Right cardiac atrium (tissue), 5 donors: ENCODE data around the gene U2AF2. TPM values are rescaled to one million over a fixed set of nuclear protein-coding genes. Genes with fewer than 3 reads are reported as not detected.

Source experiments
- ATAC-seq, 2 donors: fragments of 200-7000 bp; cut with Tn5 transposase; one replicate each; pipeline versions ENCODE4 v1.8.0 to v1.9.1; 2020; ENCODE audit warnings: moderate library complexity in 2 of 2, mild to moderate bottlenecking in 1 of 2
- DNase-seq, 3 donors: peaks; one replicate each; pipeline ENCODE4 v3.0.0-alpha.2; 2020
- H3K27ac ChIP-seq: one replicate; pipeline ENCODE4 v1.5.1; 2013; ENCODE audit warnings: mild to moderate bottlenecking, low read length, control low read depth, moderate library complexity
- H3K27me3 ChIP-seq: one replicate; pipeline ENCODE4 v1.6.1; 2013; ENCODE audit not compliant: control insufficient read depth, insufficient read depth
- H3K4me1 ChIP-seq: one replicate; pipeline ENCODE4 v1.6.1; 2013; ENCODE audit warnings: low read length; ENCODE audit not compliant: control insufficient read depth, insufficient read depth
- H3K4me3 ChIP-seq: one replicate; pipeline ENCODE4 v1.5.1; 2013; ENCODE audit warnings: low read length, control low read depth
- H3K9me3 ChIP-seq: one replicate; pipeline ENCODE4 v1.6.1; 2013; ENCODE audit warnings: low read length; ENCODE audit not compliant: control insufficient read depth
- WGBS: extraction: QIAGEN DNeasy Blood & Tissue Kit; methylation state at CpG from one replicate; pipeline ENCODE4 v1.1.7; 2013; 5-methylcytosine and 5-hydroxymethylcytosine counted together
- intact Hi-C, 4 donors: fragments of 100-400 bp; cut with DNase I; formaldehyde crosslinking; loops; one replicate each; pipeline versions ENCODE4 v1.11.0 to v1.14.0; 2022 to 2023
- polyA plus RNA-seq: library from polyadenylated mRNA; stranded (reverse); fragments of 200-250 nt; gene quantifications from one replicate; pipeline ENCODE4 v1.2.3, GENCODE V29; 2013
- total RNA-seq, 4 donors: library from RNA; stranded (reverse); fragmentation: NEBNext Ultra II Directional; extraction: Animal tissue kit (Norgen Biotek cat#: 25700); gene quantifications; one replicate each; pipeline ENCODE4 v1.2.1, GENCODE V29; 2021
- donor health status: healthy with polysubstance abuse.
- donor health status: DM: no; HTN: yes; CAD: no.
- donor health status: DM: no; HTN: no; CAD: no.
- donor health status: DM: no; HTN: yes; CAD: no; lungs with severe emphysema.
- donor health status: DM: yes; HTN: yes; CAD: no.

Gene U2AF2
- total and polyA plus RNA-seq, 5 donors = 76.0 to 101 (median 89.8) TPM

DNA sequence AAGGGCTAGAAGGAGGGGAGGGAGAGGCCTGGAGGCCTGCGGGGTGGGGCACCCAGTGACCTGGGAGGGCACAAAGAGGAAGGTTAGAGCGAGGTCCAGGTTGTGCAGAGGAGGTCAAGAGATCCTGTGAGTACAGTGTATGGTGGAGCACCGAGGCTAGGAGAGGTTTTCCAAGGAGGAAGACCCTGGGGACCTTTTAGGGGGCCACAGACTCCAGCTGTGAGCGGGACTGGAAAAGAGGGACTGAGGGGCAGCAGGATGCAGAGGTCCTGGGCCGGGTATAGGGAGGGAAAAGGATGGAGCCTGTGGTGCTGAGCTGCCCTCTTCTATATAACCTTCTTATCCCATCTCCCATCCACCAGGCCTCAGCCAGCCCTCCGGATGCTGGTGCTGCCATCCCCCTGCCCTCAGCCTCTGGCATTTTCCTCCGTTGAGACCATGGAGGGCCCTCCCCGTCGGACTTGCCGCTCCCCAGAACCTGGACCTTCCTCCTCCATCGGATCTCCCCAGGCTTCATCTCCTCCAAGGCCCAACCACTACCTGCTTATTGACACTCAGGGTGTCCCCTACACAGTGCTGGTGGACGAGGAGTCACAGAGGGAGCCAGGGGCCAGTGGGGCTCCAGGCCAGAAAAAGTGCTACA is 10.5 kb upstream of the U2AF2 start:
- no peaks in the 10 kb centered on the region for H3K27me3 ChIP-seq
- no peaks in the 10 kb centered on the region for H3K9me3 ChIP-seq
- peak overlapping the region; percentile 85 for H3K4me3 ChIP-seq
- H3K27ac ChIP-seq = no peak overlapping the region
- intact Hi-C loops = no loop called here
- DNase-seq (peak in 1 of 3 donors; percentile 61), ATAC-seq (no peak)
- WGBS = 46% methylated on average over 12 of the region's 12 CpGs
- peaks cover 6% of the 10 kb centered on the region for H3K4me1 ChIP-seq

DNA sequence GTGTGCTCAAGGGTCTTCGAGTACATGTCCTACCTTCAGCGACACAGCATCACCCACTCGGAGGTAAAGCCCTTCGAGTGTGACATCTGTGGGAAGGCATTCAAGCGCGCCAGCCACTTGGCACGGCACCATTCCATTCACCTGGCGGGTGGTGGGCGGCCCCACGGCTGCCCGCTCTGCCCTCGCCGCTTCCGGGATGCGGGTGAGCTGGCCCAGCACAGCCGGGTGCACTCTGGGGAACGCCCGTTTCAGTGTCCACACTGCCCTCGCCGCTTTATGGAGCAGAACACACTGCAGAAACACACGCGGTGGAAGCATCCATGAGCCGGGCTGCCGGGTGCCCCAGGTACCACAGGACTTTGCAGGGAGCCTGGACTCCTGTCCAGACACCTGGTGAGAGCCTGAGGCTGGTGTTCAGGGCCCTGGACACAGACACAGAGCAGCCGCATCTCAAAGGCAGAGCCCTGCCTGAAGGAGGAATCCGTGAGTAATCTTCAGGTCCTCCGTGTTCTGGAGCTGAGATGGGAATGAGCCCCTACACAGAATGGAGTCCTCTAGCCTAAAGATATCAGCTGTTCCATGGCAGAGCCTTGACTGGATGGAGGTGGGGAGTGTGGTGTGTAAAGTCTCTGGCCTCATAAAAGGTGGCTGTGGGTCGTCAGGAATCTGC is 9.9 kb upstream of the U2AF2 start:
- 89% methylated on average over 28 of the region's 28 CpGs for WGBS
- no peak overlapping the region for H3K4me3 ChIP-seq
- intact Hi-C loops = no loop called here

DNA sequence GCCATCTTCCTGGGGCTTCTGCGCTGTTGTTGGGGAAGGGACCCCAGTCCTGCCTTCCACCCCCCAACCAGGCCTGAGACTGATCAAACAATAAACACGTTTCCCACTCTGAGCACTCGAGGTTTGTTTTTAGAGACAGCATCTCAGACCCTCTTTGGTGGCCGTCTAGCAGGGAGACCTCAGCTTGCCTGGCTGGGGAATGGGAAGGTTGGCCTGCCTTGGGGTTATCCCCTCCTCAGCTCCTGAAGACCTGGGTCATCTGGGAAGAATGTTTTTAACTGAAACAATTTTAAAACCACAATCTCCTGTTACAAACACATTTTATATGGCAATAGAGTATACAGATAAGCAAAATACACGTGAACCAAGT is 9.3 kb upstream of the U2AF2 start:
- no peak for ATAC-seq

More for the DNA sequence above, 9.9 kb upstream of the U2AF2 start:
- ATAC-seq (no peak), DNase-seq (no peak)
- peaks cover 3% of the 10 kb centered on the region for H3K4me1 ChIP-seq
- H3K27me3 ChIP-seq = no peaks in the 10 kb centered on the region
- no peak overlapping the region for H3K27ac ChIP-seq
- no peaks in the 10 kb centered on the region for H3K9me3 ChIP-seq

DNA sequence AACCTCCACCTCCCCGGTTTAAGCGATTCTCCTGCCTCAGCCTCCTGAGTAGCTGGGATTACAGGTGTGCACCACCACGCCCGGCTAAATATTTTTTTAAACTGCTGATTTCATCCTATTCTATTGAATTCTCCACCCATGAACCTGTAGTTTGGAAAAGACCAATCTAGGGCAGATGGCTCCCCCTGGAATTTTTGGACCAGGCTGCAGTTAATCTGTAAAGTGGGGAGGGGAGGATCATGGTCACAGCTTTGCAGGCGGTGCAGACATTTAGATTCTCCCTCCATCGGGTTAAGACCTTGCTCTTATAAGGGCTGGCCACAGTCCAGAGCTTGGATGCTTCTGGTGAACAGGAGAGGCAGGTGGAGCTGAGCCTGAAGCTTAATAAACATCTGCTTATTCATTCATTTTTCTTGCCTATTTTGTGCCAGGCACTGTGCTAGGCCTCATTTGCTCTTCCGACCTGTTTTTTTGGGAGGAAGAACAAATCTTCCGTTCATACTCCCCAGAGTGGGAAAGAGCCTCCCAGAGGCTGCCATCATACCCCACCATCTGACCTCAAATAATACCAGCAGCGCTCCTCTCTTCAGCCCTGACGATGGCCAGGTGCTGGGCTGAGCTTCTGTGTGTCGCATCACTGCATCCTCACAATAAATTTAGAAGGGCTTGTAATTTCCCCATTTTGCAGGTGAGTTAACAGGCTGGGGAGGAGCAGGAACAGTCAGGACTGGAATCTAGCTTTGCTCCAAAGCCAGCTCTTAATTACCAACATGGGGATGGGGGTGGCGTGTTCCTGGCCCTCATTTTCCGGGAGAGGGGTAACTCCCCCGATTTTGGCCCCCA is 7.7 kb upstream of the U2AF2 start:
- Histone ChIP-seq H3K4me3 (peak overlapping the region; percentile 65), H3K4me1 (no peaks in the 10 kb centered on the region), H3K27ac (peak overlapping the region; percentile 39), H3K9me3 (no peaks in the 10 kb centered on the region), H3K27me3 (no peaks in the 10 kb centered on the region)
- ATAC-seq (no peak), DNase-seq (no peak)
- WGBS = 41% methylated on average over 14 of the region's 14 CpGs
- intact Hi-C loops = no loop called here

More for the DNA sequence above, 9.3 kb upstream of the U2AF2 start:
- no peak overlapping the region for H3K4me3 ChIP-seq
- no peak overlapping the region for H3K27ac ChIP-seq
- DNase-seq = peak in 1 of 3 donors; percentile 7
- intact Hi-C loops = no loop called here
- H3K4me1 ChIP-seq = no peaks in the 10 kb centered on the region
- H3K9me3 ChIP-seq = no peaks in the 10 kb centered on the region
- WGBS = 71% methylated on average over 5 of the region's 5 CpGs
- no peaks in the 10 kb centered on the region for H3K27me3 ChIP-seq

DNA sequence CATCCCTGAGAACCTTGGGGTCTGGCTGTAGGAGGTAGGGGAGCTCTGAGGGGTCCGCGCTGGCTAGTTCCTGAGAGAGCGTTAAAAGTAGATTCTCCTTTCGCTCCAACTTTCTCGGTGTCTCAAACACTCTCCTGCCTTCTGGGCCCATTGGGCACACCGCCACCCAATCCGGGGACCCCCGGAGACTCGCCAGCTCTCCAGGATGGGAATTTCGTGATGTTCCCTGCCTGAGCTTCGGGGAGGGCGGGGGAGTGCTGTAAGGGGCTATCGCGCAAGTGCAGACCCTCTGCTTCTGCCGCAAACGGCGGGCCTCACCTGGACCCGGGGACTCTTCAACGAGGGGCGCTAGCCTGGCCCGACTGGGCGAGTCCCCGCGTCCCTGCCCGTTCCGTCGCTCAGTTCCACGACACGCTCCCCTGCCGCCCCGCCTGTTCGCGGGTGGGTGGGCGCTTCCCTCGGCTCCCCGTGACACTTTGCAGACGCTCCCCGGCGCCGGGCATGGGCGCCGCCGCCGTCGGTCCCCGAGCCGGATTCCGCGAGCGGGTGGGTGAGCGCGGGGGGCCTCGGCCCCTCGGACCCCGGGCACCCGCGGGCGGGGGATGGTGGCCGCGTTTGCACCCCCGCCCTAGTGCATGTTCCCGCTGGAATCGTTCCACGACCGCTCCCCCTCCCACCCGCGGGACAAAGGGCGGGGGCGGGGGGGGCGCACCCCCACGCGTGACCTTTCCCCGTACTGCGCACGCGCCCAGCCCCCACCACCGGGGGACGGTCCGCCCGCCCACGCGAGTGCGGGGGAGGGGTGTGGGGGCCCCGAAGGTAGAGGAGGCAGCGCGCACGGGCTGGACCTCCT is 6.9 kb upstream of the U2AF2 start, which contains the start of gene CCDC106:
Gene CCDC106, plus strand, starts transcription at position 481 of the 853 bp plus-strand sequence. CDS start 835 bp downstream, outside the sequence.
- no peaks in the 10 kb centered on the region for H3K27me3 ChIP-seq
- H3K4me1 ChIP-seq = no peaks in the 10 kb centered on the region
- peak within 1 kb of the TSS; percentile 39 for H3K27ac ChIP-seq
- under 1% methylated on average over 87 of the region's 87 CpGs for WGBS
- no peaks in the 10 kb centered on the region for H3K9me3 ChIP-seq
- peak; percentile 49 to 52 for ATAC-seq
- intact Hi-C loops = no loop called here
- peak; percentile 80 to 91 (median 90) for DNase-seq
- H3K4me3 ChIP-seq = peak within 1 kb of the TSS; percentile 65

DNA sequence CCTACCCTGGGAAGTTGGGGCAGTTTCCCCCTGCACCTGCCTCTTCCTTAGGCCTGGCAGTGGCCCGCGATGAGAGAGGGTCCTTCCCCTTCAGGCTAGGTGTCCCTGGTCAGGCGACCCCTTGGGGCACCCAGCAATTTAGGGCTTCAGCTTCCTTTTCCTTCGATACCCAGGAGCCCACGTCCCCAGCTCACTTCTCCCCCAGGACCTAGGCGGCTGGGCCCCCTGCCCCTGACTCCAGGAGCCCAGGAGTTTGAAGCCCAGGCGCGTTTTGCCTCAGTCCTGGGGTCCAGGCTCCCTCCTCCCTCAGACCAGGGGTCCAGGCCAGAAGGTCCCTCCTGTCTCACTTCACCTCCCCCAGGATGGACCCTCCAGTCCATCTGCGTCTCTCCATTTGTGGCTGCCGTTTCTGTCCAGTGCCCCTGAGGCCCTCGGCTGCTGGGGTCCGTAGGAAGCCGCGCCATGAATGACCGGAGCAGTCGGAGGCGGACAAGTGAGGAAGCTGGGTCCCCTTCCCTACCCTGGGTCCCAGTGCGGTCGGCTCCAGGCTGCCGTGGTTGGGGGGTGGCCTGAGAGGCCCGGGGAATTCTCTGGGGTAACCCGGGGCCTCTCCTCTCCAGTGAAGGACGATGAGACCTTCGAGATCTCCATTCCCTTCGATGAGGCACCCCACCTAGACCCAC is 6.1 kb upstream of the U2AF2 start:
- WGBS = 18% methylated on average over 25 of the region's 25 CpGs
- ATAC-seq (no peak), DNase-seq (no peak)
- H3K4me3 ChIP-seq = peak overlapping the region; percentile 65
- H3K4me1 ChIP-seq = no peaks in the 10 kb centered on the region
- no peaks in the 10 kb centered on the region for H3K9me3 ChIP-seq
- no peaks in the 10 kb centered on the region for H3K27me3 ChIP-seq
- peak overlapping the region; percentile 39 for H3K27ac ChIP-seq
- intact Hi-C loops = no loop called here

DNA sequence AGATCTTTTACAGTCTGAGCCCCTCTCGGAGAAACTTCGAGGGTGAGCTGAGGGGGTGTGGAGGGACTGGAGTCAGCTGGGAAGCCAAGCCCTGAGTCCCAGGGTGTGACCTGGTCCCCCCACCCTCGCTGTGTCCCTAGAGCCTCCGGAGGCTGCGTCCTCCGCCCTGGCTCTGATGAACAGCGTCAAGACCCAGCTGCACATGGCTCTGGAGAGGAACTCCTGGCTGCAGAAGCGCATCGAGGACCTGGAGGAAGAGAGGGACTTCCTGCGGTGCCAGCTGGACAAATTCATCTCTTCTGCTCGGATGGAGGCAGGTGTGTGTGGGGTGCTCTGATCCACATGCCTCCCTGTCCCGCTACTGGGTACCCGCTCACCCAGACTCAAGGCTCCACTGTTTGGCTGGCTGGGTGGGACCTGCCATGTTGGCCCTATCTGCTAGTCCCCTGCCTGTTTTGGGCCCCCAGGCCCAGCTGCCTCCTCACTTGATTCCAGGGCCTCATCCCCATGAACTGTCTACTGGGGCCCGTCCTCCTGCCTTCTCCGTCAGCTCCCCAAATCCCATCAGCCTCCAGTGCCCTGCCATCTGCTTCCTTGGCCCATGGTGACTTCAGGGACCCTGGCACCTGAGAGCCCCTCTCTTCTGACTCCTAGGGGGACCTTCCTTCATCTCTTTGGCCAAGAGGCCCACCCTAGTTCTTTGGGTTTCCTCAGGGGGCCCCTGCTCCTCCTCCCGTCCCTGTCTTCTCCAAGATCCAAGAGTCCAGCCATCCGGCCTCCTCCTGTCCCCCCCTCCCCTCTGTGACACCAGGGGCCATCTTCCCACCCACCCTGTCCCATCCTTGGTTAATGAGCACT is 5.3 kb upstream of the U2AF2 start:
- no peak for ATAC-seq
- Histone ChIP-seq H3K27ac (no peak overlapping the region), H3K4me3 (peak overlapping the region; percentile 65), H3K4me1 (no peaks in the 10 kb centered on the region), H3K9me3 (no peaks in the 10 kb centered on the region), H3K27me3 (no peaks in the 10 kb centered on the region)
- DNase-seq = peak in 1 of 3 donors; percentile 46
- intact Hi-C loops = no loop called here
- 79% methylated on average over 17 of the region's 17 CpGs for WGBS

DNA sequence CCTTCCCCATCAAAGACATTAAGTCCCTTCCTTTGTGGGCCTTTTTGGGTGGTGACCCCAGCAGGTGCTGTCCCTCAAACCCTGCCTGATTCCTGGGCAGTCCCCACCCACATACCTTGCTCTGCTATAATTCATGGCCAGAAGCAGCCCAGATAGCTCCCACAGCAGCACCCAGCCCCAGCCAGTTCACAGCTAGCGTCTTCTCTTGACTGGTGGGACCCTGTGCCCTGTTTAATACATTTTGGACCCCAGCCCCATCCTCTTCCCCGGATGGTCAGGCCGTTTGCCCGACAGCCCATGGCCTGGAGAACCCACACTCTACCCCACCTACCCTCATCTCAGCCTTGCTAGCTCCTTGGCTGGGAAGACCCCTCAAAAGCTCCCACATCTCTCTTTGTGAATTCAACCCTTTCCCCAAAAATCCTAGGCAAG is 4.7 kb upstream of the U2AF2 start:
- DNase-seq (peak in 1 of 3 donors; percentile 14), ATAC-seq (no peak)
- WGBS = 89% methylated on average over 4 of the region's 4 CpGs
- no peaks in the 10 kb centered on the region for H3K27me3 ChIP-seq
- H3K4me3 ChIP-seq = no peak overlapping the region
- no peaks in the 10 kb centered on the region for H3K4me1 ChIP-seq
- no peak overlapping the region for H3K27ac ChIP-seq
- H3K9me3 ChIP-seq = no peaks in the 10 kb centered on the region
- intact Hi-C loops = no loop called here

DNA sequence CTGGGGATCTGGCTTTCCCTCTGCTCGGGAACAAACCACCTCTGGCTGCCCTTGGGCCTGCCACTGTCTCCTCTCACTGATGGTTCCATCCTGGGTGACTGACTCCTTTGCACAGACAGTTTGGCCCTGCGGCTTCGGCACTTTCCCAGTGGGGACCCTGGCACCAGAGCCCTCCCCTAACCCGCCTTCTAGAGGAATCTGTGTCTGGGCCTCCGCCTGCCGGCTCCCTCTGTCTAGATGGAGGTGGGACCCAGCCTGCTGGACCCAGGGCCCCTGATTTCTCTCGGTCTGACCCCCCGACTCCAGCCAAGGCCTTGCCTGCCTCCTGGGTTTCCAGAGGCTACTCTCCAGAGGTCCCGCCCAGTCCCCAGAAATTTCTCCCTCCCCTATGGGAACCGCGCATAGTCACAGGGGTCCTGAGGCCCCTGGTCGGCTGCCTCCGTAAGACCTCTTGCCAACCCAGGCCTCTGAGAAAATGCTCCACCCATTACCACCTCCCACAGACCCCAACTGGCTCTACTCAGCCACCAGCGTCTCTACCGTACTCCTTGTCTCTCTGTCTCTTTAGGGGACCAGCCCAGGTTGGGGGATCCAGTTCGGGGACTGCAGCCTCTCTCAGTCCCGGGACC is 4.1 kb upstream of the U2AF2 start:
- DNase-seq (peak in 1 of 3 donors; percentile 64), ATAC-seq (no peak)
- intact Hi-C loops = no loop called here
- Histone ChIP-seq H3K4me3 (no peak overlapping the region), H3K27ac (no peak overlapping the region), H3K9me3 (no peaks in the 10 kb centered on the region), H3K27me3 (no peaks in the 10 kb centered on the region), H3K4me1 (no peaks in the 10 kb centered on the region)
- 92% methylated on average over 17 of the region's 17 CpGs for WGBS
